ENCODE results near the gene UBE2J2.

DNA sequence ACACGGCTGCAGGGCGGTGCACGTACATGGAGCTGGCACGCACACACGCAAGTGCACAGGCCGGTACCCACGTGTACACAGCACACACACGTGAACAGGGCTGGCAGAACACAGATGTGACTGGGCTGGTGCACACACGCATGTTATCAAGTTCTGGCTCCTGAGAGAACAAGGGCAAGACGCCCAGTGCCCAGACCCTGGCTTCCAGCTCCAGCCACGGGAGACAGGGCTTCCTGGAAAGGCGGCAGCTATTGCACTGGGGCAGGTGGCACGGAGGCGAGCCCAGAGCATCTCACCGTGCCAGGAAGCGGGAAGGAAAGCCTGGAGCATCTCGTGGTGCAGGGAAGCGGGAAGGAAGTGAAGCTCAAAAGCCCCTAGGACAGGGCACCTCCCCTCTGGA lies 47.7 kb downstream of the UBE2J2 start:
- TF ChIP-seq, protein P1, sequence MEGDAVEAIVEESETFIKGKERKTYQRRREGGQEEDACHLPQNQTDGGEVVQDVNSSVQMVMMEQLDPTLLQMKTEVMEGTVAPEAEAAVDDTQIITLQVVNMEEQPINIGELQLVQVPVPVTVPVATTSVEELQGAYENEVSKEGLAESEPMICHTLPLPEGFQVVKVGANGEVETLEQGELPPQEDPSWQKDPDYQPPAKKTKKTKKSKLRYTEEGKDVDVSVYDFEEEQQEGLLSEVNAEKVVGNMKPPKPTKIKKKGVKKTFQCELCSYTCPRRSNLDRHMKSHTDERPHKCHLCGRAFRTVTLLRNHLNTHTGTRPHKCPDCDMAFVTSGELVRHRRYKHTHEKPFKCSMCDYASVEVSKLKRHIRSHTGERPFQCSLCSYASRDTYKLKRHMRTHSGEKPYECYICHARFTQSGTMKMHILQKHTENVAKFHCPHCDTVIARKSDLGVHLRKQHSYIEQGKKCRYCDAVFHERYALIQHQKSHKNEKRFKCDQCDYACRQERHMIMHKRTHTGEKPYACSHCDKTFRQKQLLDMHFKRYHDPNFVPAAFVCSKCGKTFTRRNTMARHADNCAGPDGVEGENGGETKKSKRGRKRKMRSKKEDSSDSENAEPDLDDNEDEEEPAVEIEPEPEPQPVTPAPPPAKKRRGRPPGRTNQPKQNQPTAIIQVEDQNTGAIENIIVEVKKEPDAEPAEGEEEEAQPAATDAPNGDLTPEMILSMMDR (IDR thresholded peaks at IDR 0.05): no peak
- no peak for TF ChIP-seq RCOR1 (IDR thresholded peaks at IDR 0.05; ENCODE audit: low read depth, low read length)
- no peak for TF ChIP-seq POLR2A (IDR thresholded peaks at IDR 0.05; ENCODE audit: low read length)
- no peak for TF ChIP-seq HOXA7 (CRISPR knock-in tag; IDR thresholded peaks at IDR 0.05)
- no peak for TF ChIP-seq JUN (IDR thresholded peaks at IDR 0.05)
- TF ChIP-seq EHMT2 (IDR thresholded peaks at IDR 0.05; ENCODE audit: low read depth): no peak
